GM13977 (cell line): ENCODE results near the gene SYTL3.
A peak's percentile ranks its signal among the peaks of the same experiment; 100 is the strongest.
"Not testable (repeated sequence)": the region's sequence is repeated elsewhere in the genome, so short reads cannot be mapped to it uniquely, and the experiment has no call there.

Experiments used
- DNase-seq: peaks from one replicate; pipeline ENCODE4 v3.0.0; 2012; ENCODE audit warnings: low spot score
- CTCF ChIP-seq: IDR thresholded peaks from 2 replicates; pipeline ENCODE4 v1.5.1; 2012; ENCODE audit warnings: mild to moderate bottlenecking, control low read depth; ENCODE audit not compliant: insufficient read depth; ENCODE audit errors: extremely low read depth, missing control alignments
- in situ Hi-C: fragments of 300-500 bp; cut with MboI; formaldehyde crosslinking; loops from one replicate; pipeline ENCODE4 v1.12.0; 2022; ENCODE audit warnings: low sequenced_read_pairs, low pct_unique_long_range_greater_than_20kb, mixed read lengths, inconsistent platforms; ENCODE audit not compliant: unreplicated experiment

Gene SYTL3

GRCh38 chr6:158784505-158784904, 134.7 kb downstream of the SYTL3 start:
- in situ Hi-C loops, result no loop called here
- no peak for DNase-seq
- TF ChIP-seq CTCF, result no peak

- DNase-seq, result no peak
- in situ Hi-C loops, result no loop called here
- no peak for TF ChIP-seq CTCF
These were observed 135.2 kb downstream of the SYTL3 start for GRCh38 chr6:158785036-158785435.

GRCh38 chr6:158786645-158787304, 136.9 kb downstream of the SYTL3 start:
- TF ChIP-seq CTCF, result no peak
- in situ Hi-C loops, result no loop called here
- DNase-seq, result no peak

GRCh38 chr6:158787395-158787794, 137.5 kb downstream of the SYTL3 start:
- in situ Hi-C loops, result no loop called here
- DNase-seq, result no peak
- no peak for TF ChIP-seq CTCF

GRCh38 chr6:158789115-158789917, 139.5 kb downstream of the SYTL3 start:
- DNase-seq, result peak; percentile 47
- in situ Hi-C loops, result no loop called here
- no peak for TF ChIP-seq CTCF

- no peak for TF ChIP-seq CTCF
These were observed 141.5 kb downstream of the SYTL3 start for GRCh38 chr6:158791274-158791855.

GRCh38 chr6:158792505-158792904, 142.7 kb downstream of the SYTL3 start:
- not testable (repeated sequence) for DNase-seq
- in situ Hi-C loops, result loop anchor here (10.0 kb wide), 1 partner anchor 182 kb away; no protein-coding TSS in a partner anchor

More at GRCh38 chr6:158791274-158791855, 141.5 kb downstream of the SYTL3 start:
- in situ Hi-C loops, result loop anchor here (10.0 kb wide), 1 partner anchor 183 kb away; no protein-coding TSS in a partner anchor
- DNase-seq, result no peak
